Calu3 (cell line): Measurements from ENCODE around the gene ZFYVE19. TPM values are rescaled to one million over a fixed set of nuclear protein-coding genes. Genes with fewer than 3 reads are reported as not detected.
A peak's percentile ranks its signal among the peaks of the same experiment; 100 is the strongest.

Experiments
- BruUV-seq: library from RNA; stranded (reverse); fragments of 400-500 nt; replicated peaks from 2 replicates; lab custom pipeline; 2021; lab: Mats Ljungman, UMichigan
- CTCF ChIA-PET: fragments of 300-600 bp; sonication (Branson Sonifier 250); formaldehyde crosslinking; loops from one replicate; lab custom pipeline; 2022; ENCODE audit warnings: antibody characterized with exemption; lab: Charles Lee
- DNase-seq: peaks from one replicate; pipeline ENCODE4 v3.0.0; 2022
- H3K27ac Mint-ChIP-seq: one replicate; pipeline ENCODE4 v1.8.0; 2022; ENCODE audit warnings: mixed read lengths; ENCODE audit not compliant: unreplicated experiment
- H3K27me3 Mint-ChIP-seq: one replicate; pipeline ENCODE4 v1.8.0; 2022; ENCODE audit warnings: mixed read lengths; ENCODE audit not compliant: unreplicated experiment
- H3K36me3 Mint-ChIP-seq: one replicate; pipeline ENCODE4 v1.8.0; 2022; ENCODE audit warnings: mild to moderate bottlenecking, moderate library complexity, mixed read lengths; ENCODE audit not compliant: insufficient read depth, unreplicated experiment
- H3K4me1 Mint-ChIP-seq: one replicate; pipeline ENCODE4 v1.8.0; 2022; ENCODE audit warnings: mild to moderate bottlenecking, low read depth, mixed read lengths; ENCODE audit not compliant: unreplicated experiment
- H3K4me3 Mint-ChIP-seq: one replicate; pipeline ENCODE4 v1.8.0; 2022; ENCODE audit warnings: mild to moderate bottlenecking, low read depth, moderate library complexity, mixed read lengths; ENCODE audit not compliant: unreplicated experiment
- H3K9me3 Mint-ChIP-seq: one replicate; pipeline ENCODE4 v1.8.0; 2022; ENCODE audit warnings: low read depth, mixed read lengths; ENCODE audit not compliant: unreplicated experiment
- CTCF ChIP-seq: fragments of 200-600 bp; IDR thresholded peaks from one replicate; pipeline ENCODE4 v1.8.0; 2022; ENCODE audit warnings: antibody characterized with exemption; ENCODE audit not compliant: unreplicated experiment
- intact Hi-C: fragments of 100-400 bp; cut with micrococcal nuclease; formaldehyde crosslinking; loops from one replicate; pipeline ENCODE4 v1.10.0; 2022; ENCODE audit not compliant: unreplicated experiment
- total RNA-seq: library from RNA; stranded (reverse); gene quantifications from 2 replicates; pipeline ENCODE4 v1.2.3, GENCODE V29; 2022

Gene ZFYVE19
- total RNA-seq, 1 experiment from 2014 or later, result 13.9 TPM

- peaks cover 13% of the 10 kb centered on the region for H3K36me3 Mint-ChIP-seq
- H3K27ac Mint-ChIP-seq, result peak overlapping the region; percentile 67
- intact Hi-C loops, result no loop called here
- no TSS peak for BruUV-seq
- no peak for TF ChIP-seq CTCF
- DNase-seq, result no peak
- H3K4me3 Mint-ChIP-seq, result peak overlapping the region; percentile 90
- H3K4me1 Mint-ChIP-seq, result no peaks in the 10 kb centered on the region
- CTCF ChIA-PET, result no interaction called here
- no peaks in the 10 kb centered on the region for H3K9me3 Mint-ChIP-seq
- no peaks in the 10 kb centered on the region for H3K27me3 Mint-ChIP-seq
Measured at GRCh38 chr15:40807888-40808461, 1.1 kb downstream of the ZFYVE19 start.

- Mint-ChIP-seq H3K27me3 (no peaks in the 10 kb centered on the region), H3K4me3 (no peak overlapping the region)
- no TSS peak for BruUV-seq
Measured at GRCh38 chr15:40808861-40809450, 2.1 kb downstream of the ZFYVE19 start.

GRCh38 chr15:40812721-40813425 lies 6.0 kb downstream of the ZFYVE19 start:
- Mint-ChIP-seq H3K36me3 (no peaks in the 10 kb centered on the region), H3K4me3 (no peak overlapping the region), H3K27me3 (no peaks in the 10 kb centered on the region), H3K4me1 (no peaks in the 10 kb centered on the region), H3K9me3 (no peaks in the 10 kb centered on the region), H3K27ac (no peak overlapping the region)
- no peak for TF ChIP-seq CTCF
- no peak for DNase-seq
- BruUV-seq, result no TSS peak
- CTCF ChIA-PET, result no interaction called here
- intact Hi-C loops, result no loop called here

More at GRCh38 chr15:40808861-40809450, 2.1 kb downstream of the ZFYVE19 start:
- no peak for TF ChIP-seq CTCF
- Mint-ChIP-seq H3K9me3 (no peaks in the 10 kb centered on the region), H3K27ac (no peak overlapping the region), H3K4me1 (no peaks in the 10 kb centered on the region), H3K36me3 (peaks cover 13% of the 10 kb centered on the region)
- no peak for DNase-seq
- intact Hi-C loops, result no loop called here
- CTCF ChIA-PET, result no interaction called here

- Mint-ChIP-seq H3K27me3 (no peaks in the 10 kb centered on the region), H3K4me3 (no peak overlapping the region), H3K27ac (no peak overlapping the region), H3K4me1 (no peaks in the 10 kb centered on the region), H3K9me3 (no peaks in the 10 kb centered on the region), H3K36me3 (no peaks in the 10 kb centered on the region)
- intact Hi-C loops, result no loop called here
- no peak for DNase-seq
- no peak for TF ChIP-seq CTCF
- CTCF ChIA-PET, result no interaction called here
- BruUV-seq, result no TSS peak
Measured at GRCh38 chr15:40815042-40815698, 8.3 kb downstream of the ZFYVE19 start.
